GM19397 (cell line): ENCODE measurements around the gene KDELR3.

Experiments
- ATAC-seq: cut with Tn5 transposase; IDR thresholded peaks from one replicate; pipeline ENCODE4 v1.9.1; 2021; ENCODE audit warnings: mild to moderate bottlenecking, moderate library complexity; ENCODE audit not compliant: unreplicated experiment

Gene KDELR3

DNA sequence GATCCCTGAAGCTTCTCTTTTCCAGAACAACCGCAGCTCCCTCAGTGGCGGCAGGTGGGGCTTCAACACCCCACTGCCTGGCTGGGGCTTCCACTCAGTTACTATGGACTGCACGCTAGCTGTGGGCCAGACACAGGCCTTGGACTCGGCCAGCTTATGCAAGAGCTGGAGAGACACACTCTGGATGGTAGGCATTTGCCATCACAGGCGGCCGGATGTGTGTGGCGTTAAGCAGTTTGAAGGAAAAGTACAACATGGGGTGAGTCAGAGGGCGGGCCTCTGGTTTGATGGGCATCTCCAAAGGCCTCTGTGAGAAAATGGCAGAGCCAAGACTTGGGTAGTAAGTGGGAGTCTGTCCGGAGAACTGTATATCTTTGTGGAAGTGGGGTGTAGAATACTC is 30.5 kb upstream of the KDELR3 start:
- ATAC-seq = no peak

DNA sequence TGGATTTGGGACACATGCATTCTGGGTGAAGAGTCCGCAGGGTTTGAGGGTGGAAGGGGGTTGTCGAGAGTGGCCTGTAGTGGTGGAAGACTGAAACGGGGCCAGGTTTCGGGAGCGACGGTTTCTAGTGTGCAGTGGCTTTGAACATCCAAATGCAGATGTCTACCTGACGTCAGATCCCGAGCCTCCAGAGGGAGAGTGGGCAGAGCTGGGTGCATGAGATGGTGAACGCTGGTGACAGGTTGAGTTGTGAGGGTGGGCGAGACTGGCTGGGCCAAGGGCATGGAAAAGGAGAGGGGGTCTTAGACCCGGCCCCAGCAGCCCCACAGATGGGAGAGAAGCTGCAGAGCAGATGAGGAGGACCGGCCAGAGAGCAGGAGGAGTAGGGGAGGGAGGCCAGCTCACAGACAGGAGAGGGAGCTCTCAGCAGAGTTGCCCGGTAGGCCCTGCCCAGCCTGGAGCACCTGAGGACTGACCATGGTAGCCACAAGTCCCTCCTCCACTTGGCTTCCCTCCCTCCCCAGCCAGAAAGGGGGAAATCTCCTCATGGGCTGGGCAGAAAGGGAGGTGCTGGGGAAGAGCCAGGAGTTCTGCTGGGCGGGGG is 27.0 kb upstream of the KDELR3 start:
- no peak for ATAC-seq

DNA sequence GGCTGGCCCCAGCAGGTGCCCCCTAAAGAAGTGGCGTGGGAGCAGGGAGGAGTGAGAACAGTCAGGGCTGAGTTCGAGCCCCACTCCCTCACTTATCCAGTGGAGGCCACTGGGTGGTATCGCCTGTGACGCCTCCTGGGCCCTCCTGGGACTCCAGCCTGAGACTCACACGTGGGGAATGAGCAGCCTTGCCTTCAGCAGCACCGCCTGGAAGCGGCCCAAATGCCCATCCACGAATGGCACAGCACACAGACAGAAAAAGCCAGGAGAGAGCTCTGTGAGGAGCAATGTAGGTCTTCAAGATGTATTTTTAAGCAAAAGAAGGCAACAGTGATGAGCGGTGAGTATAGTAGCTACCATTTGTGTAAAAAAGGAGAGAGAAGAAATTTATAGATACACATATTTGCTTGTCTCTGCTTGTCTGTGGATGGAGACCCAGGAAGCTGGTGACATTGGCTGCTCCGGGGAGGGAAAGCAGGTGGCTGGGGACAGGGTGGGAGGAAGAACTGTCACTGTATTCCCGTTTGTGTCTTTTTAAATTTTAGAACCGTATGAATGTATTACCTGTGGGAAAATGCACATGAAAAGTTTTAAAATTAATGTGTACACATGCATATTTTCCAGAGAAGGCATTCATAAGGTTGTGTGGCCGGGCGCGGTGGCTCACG is 26.1 kb upstream of the KDELR3 start:
- ATAC-seq = no peak

DNA sequence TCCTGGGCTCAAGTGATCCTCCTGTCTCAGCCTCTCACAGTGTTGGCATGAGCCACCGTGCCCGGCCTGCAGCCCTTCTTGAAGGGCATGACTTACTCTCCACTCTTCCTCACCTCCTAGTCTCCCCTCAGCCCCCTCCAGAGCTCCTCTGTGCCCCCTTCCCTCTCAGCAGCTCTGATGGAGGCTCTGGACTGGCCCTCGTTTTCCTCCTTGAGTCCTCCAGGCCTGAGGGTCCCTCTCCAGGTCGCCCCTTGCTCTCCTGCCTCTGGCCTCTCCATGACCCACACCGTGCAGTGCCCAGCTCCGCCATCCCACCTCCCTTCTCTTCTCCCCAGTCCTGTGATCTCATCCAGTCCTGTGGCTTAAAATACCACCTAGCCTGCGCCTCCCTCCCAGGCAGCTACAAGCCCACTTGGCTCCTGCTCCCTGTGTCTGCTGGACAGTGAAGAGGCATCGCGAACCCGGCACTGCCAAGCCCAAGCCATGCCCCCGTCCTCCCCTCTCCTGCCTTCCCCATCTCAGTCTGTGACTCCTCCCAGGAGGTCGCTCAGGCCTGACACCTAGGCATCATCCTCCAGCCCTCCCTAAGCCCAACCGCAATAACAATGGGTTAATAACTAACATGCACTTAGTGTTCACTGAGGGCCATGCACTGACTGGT is 24.8 kb upstream of the KDELR3 start:
- no peak for ATAC-seq

DNA sequence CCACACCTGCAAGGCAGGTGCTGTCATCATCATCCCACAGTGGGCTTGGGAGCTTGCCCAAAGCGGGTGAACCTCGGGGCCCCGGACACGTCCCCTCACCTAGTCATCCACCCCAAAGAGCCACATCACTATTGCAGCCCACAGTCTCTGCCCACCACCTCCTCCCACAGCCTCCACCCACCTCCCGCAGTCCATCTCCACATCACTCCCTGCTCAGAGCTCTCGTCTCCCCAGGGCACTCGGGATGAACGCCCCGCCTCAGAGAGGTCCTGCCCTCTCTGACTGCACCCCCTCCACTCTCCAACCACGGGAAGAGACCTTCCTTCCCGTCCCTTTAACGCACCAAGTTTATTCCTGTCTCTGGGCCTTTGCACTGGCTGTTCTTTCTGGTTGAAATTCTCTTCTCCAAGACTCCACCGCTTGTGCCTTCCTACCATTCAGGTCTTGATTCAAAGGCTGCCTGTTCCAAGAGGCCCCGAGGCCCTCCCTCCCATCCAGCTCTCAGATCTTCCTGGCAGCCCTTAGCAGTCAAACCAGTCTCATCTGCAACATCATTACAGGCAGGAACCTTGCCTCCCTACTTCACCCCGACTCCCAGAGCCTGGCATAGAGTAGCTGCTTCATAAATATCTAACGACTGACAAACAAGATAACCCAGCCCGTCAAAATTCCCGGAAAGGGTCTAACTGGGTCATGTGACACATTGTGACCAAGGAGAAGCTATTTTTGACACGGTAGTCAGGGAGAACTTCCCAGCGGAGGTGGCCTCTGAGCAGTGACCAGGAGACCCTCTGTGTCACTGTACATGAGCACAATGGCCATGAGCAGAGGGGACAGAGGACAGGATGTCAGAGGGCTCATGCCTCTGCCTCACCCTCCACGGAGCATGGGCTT is 24.0 kb upstream of the KDELR3 start:
- no peak for ATAC-seq

DNA sequence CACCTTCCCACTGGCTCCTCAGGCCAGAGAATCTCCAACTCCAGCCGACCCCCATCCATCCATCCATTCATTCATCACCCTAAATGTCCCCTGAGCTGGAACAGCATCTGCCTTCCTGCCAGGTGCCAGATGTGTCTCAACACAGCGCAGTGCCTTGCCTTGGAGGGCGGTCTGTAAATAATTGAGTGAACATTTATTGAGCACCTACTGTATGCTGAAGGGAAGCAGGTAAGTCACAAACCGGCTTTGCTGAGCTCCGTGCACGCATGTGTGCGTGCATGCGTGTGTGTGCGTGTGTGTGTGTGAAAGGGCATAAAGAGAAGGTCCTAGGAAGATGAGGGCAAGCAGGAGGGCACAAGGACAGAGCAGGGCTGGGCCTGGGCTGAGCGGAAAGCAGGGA is 23.1 kb upstream of the KDELR3 start:
- no peak for ATAC-seq

DNA sequence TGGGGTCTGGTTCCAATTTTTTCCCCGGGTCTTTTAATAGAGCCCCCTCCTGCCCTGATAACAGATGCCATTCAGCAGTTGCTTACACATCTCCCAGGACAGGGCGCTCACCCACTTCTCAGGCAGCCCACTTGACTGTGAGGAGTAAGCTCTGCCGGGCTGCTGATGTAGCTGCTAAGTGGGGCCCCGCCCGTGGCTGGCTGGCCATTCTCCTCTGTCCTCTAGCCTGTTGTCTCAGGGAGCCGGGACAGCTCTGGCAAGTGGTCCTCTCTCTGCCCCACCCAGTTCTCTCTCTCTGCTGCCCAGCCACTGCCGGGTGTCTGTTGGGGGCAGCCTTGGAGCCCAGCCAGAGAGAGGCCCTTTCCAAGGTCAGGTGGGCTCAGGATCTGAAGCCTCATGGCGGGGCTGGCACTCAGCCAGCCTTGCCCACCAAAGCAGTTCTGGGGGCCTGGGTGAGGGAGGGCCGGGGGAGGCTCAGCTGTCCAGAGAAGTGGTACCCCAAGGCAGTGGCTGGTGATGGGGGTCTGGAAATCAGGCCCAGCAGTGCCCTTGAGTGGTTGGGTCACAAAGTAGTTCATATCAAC is 21.8 kb upstream of the KDELR3 start:
- no peak for ATAC-seq

DNA sequence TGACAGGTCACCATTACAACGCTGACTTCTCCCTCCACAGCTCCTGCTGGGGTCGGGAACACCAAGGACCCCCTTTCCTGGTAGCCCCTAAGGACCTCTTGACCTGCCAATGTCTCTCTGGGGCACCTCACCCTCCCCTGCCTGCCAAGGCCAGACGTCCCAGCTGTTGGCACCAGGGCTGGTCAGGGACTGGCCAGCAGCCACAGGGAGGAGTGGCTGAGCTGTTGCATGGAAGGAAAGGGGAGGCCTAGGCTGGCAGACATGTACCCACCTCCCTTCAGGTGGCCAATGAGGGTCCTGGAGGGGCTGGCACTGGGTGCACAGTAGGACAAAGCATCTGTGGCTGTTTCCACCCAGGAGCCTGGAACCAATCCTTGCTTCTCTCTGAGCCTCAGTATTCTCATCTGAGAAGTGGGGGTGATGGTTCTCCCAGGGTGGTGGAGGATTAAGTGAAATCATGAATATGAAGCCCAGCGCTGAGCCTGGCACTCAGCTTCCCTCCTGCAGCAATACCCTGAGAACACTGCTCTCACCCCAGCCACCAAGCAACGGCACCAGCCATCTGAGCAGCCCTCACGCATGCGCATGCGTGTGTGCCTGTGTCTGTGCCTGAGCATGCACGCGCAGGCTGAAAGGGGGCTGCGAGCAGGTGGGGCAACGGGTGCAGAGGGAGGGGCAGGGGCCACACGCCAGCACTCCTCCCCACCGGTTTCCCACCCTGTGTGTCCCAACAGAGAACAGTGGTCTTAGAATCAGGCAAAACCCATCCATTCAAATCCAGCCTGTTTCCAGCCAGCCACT is 18.8 kb upstream of the KDELR3 start:
- ATAC-seq = no peak

DNA sequence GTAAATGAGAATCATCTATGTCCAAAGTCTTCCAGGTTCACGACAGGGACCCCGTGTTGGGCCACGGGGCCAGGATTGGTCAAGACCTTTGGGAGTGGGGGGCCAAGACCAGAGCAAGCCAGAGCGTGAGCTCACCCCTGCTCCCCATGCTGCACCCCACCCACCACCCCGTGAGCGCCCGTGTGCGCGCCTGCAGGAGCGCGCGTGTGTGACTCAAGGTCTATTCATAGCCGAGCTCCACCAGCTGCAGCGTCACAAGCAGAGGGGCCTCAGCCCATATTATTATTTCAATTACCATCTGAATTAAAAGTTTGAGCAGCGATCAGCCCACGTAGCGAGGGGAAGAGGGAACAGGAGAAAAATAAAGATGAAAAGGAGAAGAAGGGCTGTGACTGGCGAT is 18.1 kb upstream of the KDELR3 start:
- ATAC-seq = no peak

DNA sequence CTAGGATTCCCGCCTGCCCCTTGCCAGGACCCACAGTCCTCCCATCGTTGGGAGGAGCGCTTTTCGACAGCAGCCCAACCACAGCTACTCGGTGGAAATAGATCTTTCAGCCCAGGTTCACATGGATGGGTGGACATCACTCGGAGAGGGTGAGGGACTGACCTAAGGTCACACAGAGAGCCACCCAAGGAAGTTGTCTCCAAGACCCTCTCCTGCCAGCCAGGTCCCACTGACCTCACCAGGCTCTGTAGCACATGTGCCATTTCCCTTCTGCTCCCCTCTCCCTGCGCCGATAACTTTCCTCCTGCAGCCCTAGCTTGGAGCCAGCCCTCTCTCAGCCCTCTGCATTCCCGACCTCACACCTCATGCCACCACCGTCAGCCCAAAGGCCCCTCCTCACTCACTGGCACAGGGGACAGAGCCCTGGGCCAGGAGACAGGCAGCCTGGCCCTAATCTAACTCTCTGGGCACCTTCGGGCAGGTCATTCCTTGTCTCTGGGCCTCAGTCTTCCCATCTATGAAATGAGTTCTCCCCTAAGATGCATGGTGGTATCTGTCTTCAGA is 17.6 kb upstream of the KDELR3 start:
- no peak for ATAC-seq

DNA sequence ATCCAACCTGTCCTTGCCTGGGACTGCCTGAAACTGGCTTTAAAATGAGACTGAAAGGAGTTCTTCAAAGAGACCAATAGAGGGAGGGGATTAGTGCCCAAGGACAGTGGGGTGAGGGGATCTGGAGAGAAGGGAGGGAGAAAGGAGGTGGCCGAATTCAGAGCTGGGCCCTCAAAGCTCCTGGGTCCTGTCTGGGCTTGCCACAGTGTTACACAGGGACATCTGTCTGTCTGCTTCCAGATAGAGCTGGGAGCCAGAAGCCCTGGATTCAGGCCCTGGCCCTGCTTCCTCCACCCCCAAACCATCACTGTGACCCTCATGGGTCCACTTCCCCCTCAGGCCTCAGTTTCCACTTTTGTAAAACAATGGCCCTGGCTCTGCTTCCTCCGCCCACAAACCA is 16.5 kb upstream of the KDELR3 start:
- ATAC-seq = no peak

DNA sequence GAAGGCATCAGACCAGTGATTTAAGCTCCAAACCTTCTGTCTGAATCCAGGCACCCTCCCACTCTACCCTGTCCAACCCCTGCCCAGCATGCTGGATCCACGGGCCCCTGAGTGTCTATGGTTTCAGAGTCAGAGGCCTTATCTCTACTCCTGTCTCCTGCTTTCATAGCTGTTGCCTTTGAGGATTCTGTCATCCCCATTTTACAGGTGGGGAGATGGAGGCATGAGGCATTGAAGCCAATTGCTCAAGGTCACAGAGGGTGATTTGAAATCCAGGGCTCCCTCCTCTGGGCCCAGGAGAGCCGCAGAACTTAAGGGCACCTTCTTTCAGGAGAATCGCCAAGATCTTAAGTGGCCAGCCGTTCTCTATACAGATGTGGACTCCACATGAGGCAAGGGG is 16.0 kb upstream of the KDELR3 start:
- no peak for ATAC-seq

DNA sequence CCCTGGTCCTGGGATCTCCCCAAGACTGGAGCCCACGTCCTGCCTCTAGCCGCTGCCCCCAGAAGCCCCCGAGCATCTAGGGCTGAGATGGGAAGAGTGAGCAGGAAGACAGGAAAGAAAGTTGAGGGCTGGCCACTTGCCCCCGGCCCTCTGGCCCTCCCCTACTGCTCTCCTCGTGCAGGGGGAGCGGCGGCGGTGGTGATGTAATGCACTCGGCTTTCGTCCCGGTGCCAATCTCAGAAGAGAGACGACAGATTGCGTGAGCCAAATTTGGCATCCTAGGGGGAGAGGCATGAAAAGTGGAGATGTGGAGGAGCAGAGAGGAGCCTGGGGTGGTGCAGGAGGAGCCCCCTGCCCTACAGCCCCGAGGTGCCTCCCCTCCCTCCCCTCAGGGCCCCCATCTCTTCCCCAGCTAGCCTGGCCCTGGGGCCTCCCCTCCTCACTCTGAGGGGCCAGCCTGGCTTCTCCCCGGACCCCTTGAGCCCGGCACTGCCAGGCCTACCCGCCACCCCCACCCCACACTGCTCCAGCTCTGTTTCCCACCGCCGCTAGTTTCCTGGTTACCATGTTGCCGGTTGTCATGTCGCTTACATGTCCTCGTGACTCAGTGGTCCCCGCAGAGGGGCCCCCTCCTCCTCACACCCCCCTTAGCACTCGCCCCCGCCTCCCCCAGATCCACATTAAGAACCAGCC is 15.4 kb upstream of the KDELR3 start:
- ATAC-seq = no peak

DNA sequence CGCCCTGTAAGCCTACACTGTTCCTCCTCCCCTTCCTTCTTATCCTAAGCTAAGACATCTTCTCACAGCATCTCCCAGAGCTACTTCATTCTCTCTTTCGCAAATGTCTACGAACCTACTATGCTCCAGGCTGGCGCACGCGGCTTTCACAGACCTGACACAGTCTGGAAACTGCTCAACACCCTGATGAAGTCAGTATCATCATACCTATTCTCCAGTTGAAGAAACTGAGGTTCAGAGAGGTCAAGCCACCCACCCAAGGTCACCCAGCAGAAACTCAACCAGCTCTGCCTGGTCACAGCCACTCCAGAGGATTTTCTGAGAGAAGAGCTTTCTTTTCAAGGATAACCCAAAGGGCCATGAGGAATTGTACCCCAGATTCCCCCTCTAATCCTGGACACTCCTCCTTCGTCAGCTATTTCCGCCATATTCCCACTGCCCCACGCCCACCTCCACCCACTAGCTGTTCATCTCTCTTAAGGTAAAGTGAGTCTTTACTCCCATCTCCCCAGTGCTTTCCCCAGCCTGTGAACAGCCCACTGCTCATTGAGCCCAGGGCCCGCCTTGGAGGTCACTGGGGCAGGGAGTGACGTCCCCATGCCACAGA is 14.7 kb upstream of the KDELR3 start:
- ATAC-seq = no peak

DNA sequence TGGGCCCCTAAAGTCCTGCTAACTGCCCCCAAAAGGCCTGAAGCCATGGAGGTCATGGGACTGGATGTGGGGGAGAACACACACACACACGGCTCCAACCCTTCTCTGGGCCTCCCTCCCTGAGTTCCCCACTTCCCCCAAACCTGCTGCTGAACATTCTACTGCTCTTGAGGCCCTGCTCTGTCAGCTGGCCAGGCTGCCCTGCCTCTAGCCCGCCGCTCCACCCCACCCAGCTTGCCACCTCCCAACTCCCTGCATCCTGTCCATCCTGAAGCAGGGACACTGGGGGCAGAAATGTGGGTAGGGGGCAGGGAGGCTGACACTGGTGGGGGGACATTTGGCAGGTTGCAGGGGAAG is 13.9 kb upstream of the KDELR3 start:
- no peak for ATAC-seq

DNA sequence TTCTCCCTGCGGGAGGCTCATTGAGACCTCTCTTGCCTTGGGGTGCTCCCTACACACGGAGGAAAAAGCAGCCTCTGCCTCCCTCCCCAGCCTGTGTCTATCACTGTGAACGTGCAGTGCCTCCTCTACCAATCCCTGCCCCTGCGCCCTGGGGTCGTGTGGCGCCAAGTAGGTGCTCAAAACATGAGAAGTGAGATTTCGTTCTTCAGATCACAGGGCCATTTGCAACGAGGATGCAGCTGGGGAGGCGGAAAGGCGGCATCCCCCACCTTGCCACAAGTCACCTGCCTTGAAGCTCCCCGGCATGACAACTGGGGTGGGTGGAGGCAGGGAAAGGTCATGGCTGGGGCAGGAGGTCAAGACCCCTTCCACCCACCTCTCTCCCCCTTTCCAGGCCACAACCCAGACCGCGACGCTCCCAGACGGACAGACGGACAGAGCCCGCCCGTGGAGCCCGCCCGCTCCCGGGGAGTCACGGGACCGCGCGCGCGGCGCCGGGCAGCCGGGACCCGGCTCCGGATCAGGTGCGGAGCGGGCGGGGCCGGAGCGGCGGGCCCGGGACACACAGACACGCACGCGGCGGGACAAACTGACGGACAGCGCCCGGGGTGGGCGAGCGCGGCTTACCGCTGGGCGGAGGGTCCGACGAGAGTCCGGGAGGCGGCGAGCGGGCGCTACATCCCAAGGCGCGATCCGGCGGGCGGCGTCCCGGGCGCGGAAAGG is 13.4 kb upstream of the KDELR3 start:
- no peak for ATAC-seq

DNA sequence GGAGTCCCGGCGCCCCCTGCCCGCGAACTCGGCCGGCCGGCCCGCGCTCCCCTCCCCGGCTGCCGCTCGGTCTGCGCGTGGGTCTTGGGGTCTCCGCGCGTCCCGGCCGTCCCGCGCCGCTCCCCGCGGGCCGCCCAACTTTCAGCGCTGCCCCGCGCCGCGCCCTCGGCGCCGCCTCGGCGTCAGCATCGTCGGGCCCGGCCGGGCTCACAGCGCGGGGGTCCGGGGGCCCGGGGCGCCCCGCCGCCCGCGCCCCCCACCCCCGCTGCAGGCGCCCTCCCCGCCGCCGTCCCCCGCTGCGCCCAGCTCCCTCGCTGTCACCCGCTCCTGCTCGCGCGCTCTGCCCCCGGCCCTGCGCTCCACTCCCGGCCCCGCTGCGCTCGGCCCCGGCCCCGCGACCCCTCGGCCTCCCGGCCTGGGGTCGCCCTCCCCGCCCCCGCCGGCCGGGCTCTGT is 12.8 kb upstream of the KDELR3 start, which contains the start of gene KCNJ4:
Gene KCNJ4 (minus strand): TSS at position 124 of the 454 bp plus-strand sequence. CDS start 27,067 bp downstream, outside the sequence.
- no peak for ATAC-seq
